ENCODE results near the gene EFNB3.

DNA sequence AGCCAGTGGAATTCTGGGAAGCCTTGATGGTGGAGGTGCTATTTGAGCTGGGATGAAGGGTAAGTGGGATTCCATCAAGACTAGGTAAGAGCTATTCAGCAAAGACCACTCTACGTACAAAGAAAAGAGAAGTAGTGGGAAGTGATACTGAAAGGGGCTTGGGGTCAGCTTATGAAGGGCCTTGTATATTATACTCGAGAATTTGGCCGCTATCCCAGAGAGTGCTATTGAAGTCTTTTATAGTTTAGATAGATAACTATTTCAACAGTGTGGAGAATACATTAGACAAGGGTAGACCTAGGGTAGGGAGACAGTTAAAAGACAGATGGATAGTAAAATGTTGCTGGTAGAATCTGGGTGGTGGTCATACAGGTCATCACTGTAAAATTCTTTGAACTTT is 22.9 kb downstream of the EFNB3 start:
- TF ChIP-seq ARNT (IDR thresholded peaks at IDR 0.05) (no peak), ZKSCAN1 (IDR thresholded peaks at IDR 0.05; ENCODE audit: low read length) (no peak), NR2F6 (IDR thresholded peaks at IDR 0.05) (no peak), NR2F6 (CRISPR knock-in tag; IDR thresholded peaks at IDR 0.05) (no peak), MYC (CRISPR knock-in tag; IDR thresholded peaks at IDR 0.05; ENCODE audit: borderline replicate concordance) (no peak), NRL (CRISPR knock-in tag; IDR thresholded peaks at IDR 0.05; ENCODE audit: borderline replicate concordance) (no peak)

Measured in HepG2 (cell line).